Osteoblast (primary cell): ENCODE data around the gene CRLF1. TPM values are rescaled to one million over a fixed set of nuclear protein-coding genes. Genes with fewer than 3 reads are reported as not detected.

Source experiments
- DNase-seq: peaks from one replicate; pipeline ENCODE4 v3.0.0; 2011; ENCODE audit warnings: low spot score, mixed read lengths; ENCODE audit not compliant: insufficient read length; ENCODE audit errors: missing footprints
- H2AFZ ChIP-seq: 2 replicates; pipeline ENCODE4 v1.6.0; 2011; ENCODE audit warnings: mild to moderate bottlenecking, low read length
- H3K27ac ChIP-seq: 2 replicates; pipeline ENCODE4 v1.5.1; 2011; ENCODE audit warnings: mild to moderate bottlenecking, low read depth, low read length, moderate library complexity
- H3K27me3 ChIP-seq: 2 replicates; pipeline ENCODE4 v1.6.0; 2012; ENCODE audit warnings: mild to moderate bottlenecking, control low read depth, inconsistent platforms, low read length, moderate library complexity; ENCODE audit not compliant: insufficient read depth
- H3K36me3 ChIP-seq: 2 replicates; pipeline ENCODE4 v1.5.1; 2011; ENCODE audit warnings: mild to moderate bottlenecking, low read length, control low read depth, moderate library complexity; ENCODE audit not compliant: insufficient read depth
- H3K4me1 ChIP-seq: 2 replicates; pipeline ENCODE4 v1.5.1; 2011; ENCODE audit warnings: mild to moderate bottlenecking, low read length, control low read depth, moderate library complexity; ENCODE audit not compliant: insufficient read depth
- H3K4me2 ChIP-seq: 2 replicates; pipeline ENCODE4 v1.6.0; 2011; ENCODE audit warnings: mild to moderate bottlenecking, low read length; ENCODE audit not compliant: insufficient read depth
- H3K4me3 ChIP-seq: fragments of 200-600 bp; sonication (generic); 3 replicates; pipeline ENCODE4 v1.5.1; 2012; ENCODE audit warnings: mild to moderate bottlenecking, low read length, inconsistent platforms; ENCODE audit not compliant: insufficient read depth
- H3K79me2 ChIP-seq: 2 replicates; pipeline ENCODE4 v1.6.0; 2012; ENCODE audit warnings: mild to moderate bottlenecking, low read length, control low read depth, inconsistent platforms; ENCODE audit not compliant: insufficient read depth
- H3K9me3 ChIP-seq: 2 replicates; pipeline ENCODE4 v1.5.1; 2011; ENCODE audit warnings: low read depth, low read length, control low read depth
- H4K20me1 ChIP-seq: 2 replicates; pipeline ENCODE4 v1.6.0; 2012; ENCODE audit warnings: mild to moderate bottlenecking, low read length, control low read depth; ENCODE audit not compliant: insufficient read depth
- total RNA-seq: library from RNA; depleted of rRNA; stranded (reverse); fragments of >200 nt; gene quantifications from 2 replicates; pipeline ENCODE4 v1.2.3, GENCODE V29; 2012
- TF ChIP-seq, protein P1 (sequence below): IDR thresholded peaks from 2 replicates; pipeline ENCODE4 v1.5.1; 2011; ENCODE audit warnings: mild to moderate bottlenecking, low read depth, low read length, moderate library complexity; ENCODE audit errors: extremely low read depth

CRLF1 gene
- total RNA-seq, 1 donor: 6.9 TPM

GRCh38 chr19:18605546-18606280 lies 886 bp downstream of the CRLF1 start:
- Histone ChIP-seq H3K9me3 (no peaks in the 10 kb centered on the region), H3K27me3 (peaks cover 38% of the 10 kb centered on the region), H3K36me3 (no peaks in the 10 kb centered on the region), H3K4me2 (peak overlapping the region; percentile 32), H3K79me2 (no peaks in the 10 kb centered on the region), H4K20me1 (no peaks in the 10 kb centered on the region), H3K27ac (no peak overlapping the region), H3K4me3 (peak overlapping the region; percentile 57), H2AFZ (no peak overlapping the region), H3K4me1 (no peaks in the 10 kb centered on the region)
- TF ChIP-seq, protein P1, sequence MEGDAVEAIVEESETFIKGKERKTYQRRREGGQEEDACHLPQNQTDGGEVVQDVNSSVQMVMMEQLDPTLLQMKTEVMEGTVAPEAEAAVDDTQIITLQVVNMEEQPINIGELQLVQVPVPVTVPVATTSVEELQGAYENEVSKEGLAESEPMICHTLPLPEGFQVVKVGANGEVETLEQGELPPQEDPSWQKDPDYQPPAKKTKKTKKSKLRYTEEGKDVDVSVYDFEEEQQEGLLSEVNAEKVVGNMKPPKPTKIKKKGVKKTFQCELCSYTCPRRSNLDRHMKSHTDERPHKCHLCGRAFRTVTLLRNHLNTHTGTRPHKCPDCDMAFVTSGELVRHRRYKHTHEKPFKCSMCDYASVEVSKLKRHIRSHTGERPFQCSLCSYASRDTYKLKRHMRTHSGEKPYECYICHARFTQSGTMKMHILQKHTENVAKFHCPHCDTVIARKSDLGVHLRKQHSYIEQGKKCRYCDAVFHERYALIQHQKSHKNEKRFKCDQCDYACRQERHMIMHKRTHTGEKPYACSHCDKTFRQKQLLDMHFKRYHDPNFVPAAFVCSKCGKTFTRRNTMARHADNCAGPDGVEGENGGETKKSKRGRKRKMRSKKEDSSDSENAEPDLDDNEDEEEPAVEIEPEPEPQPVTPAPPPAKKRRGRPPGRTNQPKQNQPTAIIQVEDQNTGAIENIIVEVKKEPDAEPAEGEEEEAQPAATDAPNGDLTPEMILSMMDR: no peak
- peak; percentile 90 for DNase-seq

DNA sequence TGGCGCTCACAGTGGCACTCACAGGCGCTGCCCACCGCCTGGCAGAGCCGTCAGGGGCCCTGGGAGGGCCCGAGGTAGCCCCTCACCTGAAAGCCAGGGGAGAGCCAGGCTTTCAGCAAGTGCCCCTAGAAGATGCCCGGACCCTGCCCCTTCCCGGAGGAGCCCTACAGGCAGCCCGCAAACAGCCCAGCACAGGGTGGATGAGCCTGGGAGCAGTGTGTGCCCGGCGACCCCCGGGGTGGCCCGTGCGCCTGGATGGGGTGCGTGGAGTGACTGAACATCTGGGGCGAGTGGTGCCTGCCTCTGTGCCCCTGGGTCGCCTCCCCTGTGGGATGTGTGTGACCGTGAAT lies 1.4 kb downstream of the CRLF1 start:
- H3K27me3 ChIP-seq: peaks cover 34% of the 10 kb centered on the region
- no peak for DNase-seq
- H3K4me2 ChIP-seq: peak overlapping the region; percentile 32
- H3K79me2 ChIP-seq: no peaks in the 10 kb centered on the region
- TF ChIP-seq, protein P1: no peak
- peak overlapping the region; percentile 57 for H3K4me3 ChIP-seq
- no peak overlapping the region for H3K27ac ChIP-seq
- H4K20me1 ChIP-seq: no peaks in the 10 kb centered on the region
- no peak overlapping the region for H2AFZ ChIP-seq
- H3K4me1 ChIP-seq: no peaks in the 10 kb centered on the region
- no peaks in the 10 kb centered on the region for H3K9me3 ChIP-seq
- H3K36me3 ChIP-seq: no peaks in the 10 kb centered on the region

DNA sequence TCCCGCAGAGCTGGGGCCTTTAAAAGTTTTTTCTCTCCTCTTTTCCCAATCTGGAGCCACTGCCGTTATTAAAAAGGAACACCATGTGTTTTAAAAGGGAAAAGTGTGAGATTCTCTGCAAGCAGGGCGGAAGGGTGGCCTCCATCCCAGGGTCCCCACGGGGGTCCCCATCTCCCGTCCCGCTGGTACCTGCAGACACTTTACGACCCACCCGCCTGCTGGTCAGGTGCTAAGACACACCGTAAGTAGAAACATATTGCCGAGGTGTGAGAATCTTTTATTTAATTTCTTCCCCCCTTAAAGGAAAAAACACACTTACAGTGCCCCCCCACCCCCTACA lies 1.8 kb downstream of the CRLF1 start:
- H3K27ac ChIP-seq: no peak overlapping the region
- H3K27me3 ChIP-seq: peaks cover 30% of the 10 kb centered on the region
- TF ChIP-seq, protein P1: no peak
- peak overlapping the region; percentile 32 for H3K4me2 ChIP-seq
- H3K79me2 ChIP-seq: no peaks in the 10 kb centered on the region
- no peaks in the 10 kb centered on the region for H3K4me1 ChIP-seq
- H3K4me3 ChIP-seq: no peak overlapping the region
- no peaks in the 10 kb centered on the region for H4K20me1 ChIP-seq
- no peaks in the 10 kb centered on the region for H3K9me3 ChIP-seq
- H3K36me3 ChIP-seq: no peaks in the 10 kb centered on the region
- peak; percentile 85 for DNase-seq
- no peak overlapping the region for H2AFZ ChIP-seq

DNA sequence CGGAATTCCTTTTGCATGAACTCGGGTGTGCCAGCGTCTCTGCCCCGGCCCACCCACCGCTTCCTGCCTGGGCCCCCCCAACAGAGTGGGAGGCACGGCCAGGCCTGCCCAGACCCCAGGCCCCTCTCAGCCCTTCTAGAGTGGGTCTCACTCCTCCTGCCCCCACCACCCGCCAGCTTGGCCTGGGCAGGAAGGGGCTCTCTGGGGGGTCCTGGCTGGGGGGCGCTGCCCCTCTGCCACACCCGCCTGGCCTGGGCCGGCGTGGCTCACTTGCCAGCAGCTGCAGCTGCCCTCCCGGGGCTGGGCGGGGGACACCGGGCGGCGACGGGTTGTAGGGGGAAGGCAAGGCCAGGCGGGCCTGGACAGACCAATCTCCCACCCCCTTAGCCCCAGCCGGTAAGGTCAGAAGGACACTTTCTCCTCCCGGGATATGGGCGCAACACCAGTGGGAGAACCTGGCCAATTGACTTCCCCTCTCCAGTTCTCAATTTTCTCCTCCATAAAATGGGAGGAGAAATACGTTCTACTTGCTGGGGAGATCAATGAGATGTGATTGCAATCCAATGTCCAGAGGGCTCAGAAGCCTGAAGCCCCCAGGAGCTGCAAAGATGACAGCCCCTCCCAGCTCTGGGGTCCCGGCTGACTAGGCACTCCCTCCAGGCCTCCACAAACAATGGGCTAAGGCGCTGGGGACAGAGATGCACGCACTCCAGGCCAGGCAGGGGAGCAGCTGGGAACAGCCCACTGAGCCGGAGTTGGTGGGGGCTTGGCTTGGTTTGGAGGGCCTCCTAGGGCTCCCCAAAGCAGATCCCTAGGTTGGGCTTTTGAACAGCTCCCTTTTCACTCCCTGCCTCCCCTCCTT lies 2.4 kb downstream of the CRLF1 start:
- no peaks in the 10 kb centered on the region for H4K20me1 ChIP-seq
- no peaks in the 10 kb centered on the region for H3K36me3 ChIP-seq
- no peaks in the 10 kb centered on the region for H3K4me1 ChIP-seq
- H3K27ac ChIP-seq: no peak overlapping the region
- no peak overlapping the region for H2AFZ ChIP-seq
- peaks cover 24% of the 10 kb centered on the region for H3K27me3 ChIP-seq
- H3K4me3 ChIP-seq: no peak overlapping the region
- H3K4me2 ChIP-seq: peak overlapping the region; percentile 32
- peak; percentile 87 for DNase-seq
- H3K79me2 ChIP-seq: no peaks in the 10 kb centered on the region
- no peaks in the 10 kb centered on the region for H3K9me3 ChIP-seq
- TF ChIP-seq, protein P1: no peak
